Hepatocyte (in vitro differentiated cells): ENCODE results near the gene NTNG2. TPM values are rescaled to one million over a fixed set of nuclear protein-coding genes. Genes with fewer than 3 reads are reported as not detected.

Experiments
- DNase-seq: peaks from one replicate; pipeline ENCODE4 v3.0.0-alpha.2; 2016; ENCODE audit warnings: low spot score
- H2AFZ ChIP-seq: fragments of 200-600 bp; sonication (generic); 2 replicates; pipeline ENCODE4 v1.6.0; 2016; ENCODE audit warnings: antibody characterized with exemption, mild to moderate bottlenecking
- H3K27ac ChIP-seq: fragments of 200-600 bp; sonication (generic); 2 replicates; pipeline ENCODE4 v1.5.1; 2016; ENCODE audit warnings: mild to moderate bottlenecking
- H3K27me3 ChIP-seq: fragments of 200-600 bp; sonication (generic); 2 replicates; pipeline ENCODE4 v1.6.1; 2016
- H3K36me3 ChIP-seq: fragments of 200-600 bp; sonication (generic); replicated peaks from 2 replicates; pipeline ENCODE4 v1.5.1; 2016; ENCODE audit warnings: low read depth; ENCODE audit not compliant: insufficient read depth
- H3K4me1 ChIP-seq: fragments of 200-600 bp; sonication (generic); 2 replicates; pipeline ENCODE4 v1.5.1; 2016; ENCODE audit warnings: mild to moderate bottlenecking, moderate library complexity; ENCODE audit not compliant: insufficient read depth
- H3K4me2 ChIP-seq: fragments of 200-600 bp; sonication (generic); 2 replicates; pipeline ENCODE4 v1.6.0; 2016
- H3K4me3 ChIP-seq: fragments of 200-600 bp; sonication (generic); 2 replicates; pipeline ENCODE4 v1.5.1; 2016; ENCODE audit warnings: mild to moderate bottlenecking
- H3K79me2 ChIP-seq: fragments of 200-600 bp; sonication (generic); 2 replicates; pipeline ENCODE4 v1.6.0; 2017; ENCODE audit warnings: mild to moderate bottlenecking
- H3K9me2 ChIP-seq: fragments of 200-600 bp; sonication (generic); replicated peaks from 2 replicates; pipeline ENCODE4 v1.6.0; 2017; ENCODE audit warnings: mild to moderate bottlenecking; ENCODE audit not compliant: insufficient read depth
- H3K9me3 ChIP-seq: fragments of 200-600 bp; sonication (generic); 2 replicates; pipeline ENCODE4 v1.5.1; 2016; ENCODE audit warnings: low read depth, mild to moderate bottlenecking
- H4K20me1 ChIP-seq: fragments of 200-600 bp; sonication (generic); 2 replicates; pipeline ENCODE4 v1.6.0; 2016; ENCODE audit warnings: mild to moderate bottlenecking; ENCODE audit not compliant: insufficient read depth, poor library complexity, severe bottlenecking
- CTCF ChIP-seq: fragments of 200-600 bp; sonication (generic); IDR thresholded peaks from 2 replicates; pipeline ENCODE4 v1.5.1; 2016; ENCODE audit warnings: antibody characterized with exemption, mild to moderate bottlenecking; ENCODE audit not compliant: poor library complexity
- EZH2 ChIP-seq: fragments of 200-600 bp; sonication (generic); IDR thresholded peaks from 2 replicates; pipeline ENCODE4 v1.6.1; 2016; ENCODE audit warnings: antibody characterized with exemption, mild to moderate bottlenecking, borderline replicate concordance
- EZH2phosphoT487 ChIP-seq: fragments of 200-600 bp; sonication (generic); IDR thresholded peaks from one replicate; pipeline ENCODE4 v1.6.1; 2018; ENCODE audit warnings: antibody characterized with exemption, mild to moderate bottlenecking, low read depth, moderate library complexity; ENCODE audit not compliant: unreplicated experiment, severe bottlenecking
- WGBS: methylation state at CpG from one replicate; pipeline ENCODE4 v1.1.6; 2016; ENCODE audit warnings: low lambda C conversion rate; ENCODE audit errors: missing lambda C conversion rate; 5-methylcytosine and 5-hydroxymethylcytosine counted together
- polyA plus RNA-seq: library from polyadenylated mRNA; unstranded; fragments of >200 nt; fragmentation: Nextera tagmentation; extraction: Ambion mirVana; gene quantifications from 2 replicates; pipeline ENCODE4 v1.2.1, GENCODE V29; 2016
- total RNA-seq: library from RNA; depleted of rRNA; stranded (reverse); fragments of >200 nt; gene quantifications from 2 replicates; pipeline ENCODE4 v1.2.3, GENCODE V29; 2014

NTNG2 gene
- total and polyA plus RNA-seq, 2 experiments from 2014 or later, result 0.48 to 1.8 TPM

- WGBS, result 6% methylated on average over 19 of the region's 81 CpGs
- H3K9me3 ChIP-seq, result no peaks in the 10 kb centered on the region
- peak overlapping the region; percentile 93 for H2AFZ ChIP-seq
- no peak overlapping the region for H3K27ac ChIP-seq
- peaks cover 17% of the 10 kb centered on the region for H3K4me1 ChIP-seq
- H3K36me3 ChIP-seq, result no peaks in the 10 kb centered on the region
- H3K4me2 ChIP-seq, result peak overlapping the region; percentile 97
- no peaks in the 10 kb centered on the region for H4K20me1 ChIP-seq
- TF ChIP-seq EZH2 (no peak), CTCF (no peak), EZH2phosphoT487 (no peak)
- no peaks in the 10 kb centered on the region for H3K9me2 ChIP-seq
- no peaks in the 10 kb centered on the region for H3K27me3 ChIP-seq
- no peaks in the 10 kb centered on the region for H3K79me2 ChIP-seq
- peak; percentile 43 for DNase-seq
- peak overlapping the region; percentile 85 for H3K4me3 ChIP-seq
These were observed 80.2 kb downstream of the NTNG2 start for GRCh38 chr9:132241840-132242620.

- peak overlapping the region; percentile 85 for H3K4me3 ChIP-seq
- DNase-seq, result no peak
- TF ChIP-seq CTCF, result no peak
- no peak for TF ChIP-seq EZH2
- TF ChIP-seq EZH2phosphoT487, result no peak
- H3K9me2 ChIP-seq, result no peaks in the 10 kb centered on the region
- H3K4me2 ChIP-seq, result peak overlapping the region; percentile 97
- peak overlapping the region; percentile 93 for H2AFZ ChIP-seq
- no peaks in the 10 kb centered on the region for H3K9me3 ChIP-seq
- H3K27ac ChIP-seq, result no peak overlapping the region
- H3K79me2 ChIP-seq, result no peaks in the 10 kb centered on the region
- no peaks in the 10 kb centered on the region for H4K20me1 ChIP-seq
- H3K27me3 ChIP-seq, result no peaks in the 10 kb centered on the region
- no peaks in the 10 kb centered on the region for H3K36me3 ChIP-seq
- peaks cover 17% of the 10 kb centered on the region for H3K4me1 ChIP-seq
- WGBS, result 14% methylated on average over 18 of the region's 18 CpGs
These were observed 80.8 kb downstream of the NTNG2 start for GRCh38 chr9:132242621-132243155.

GRCh38 chr9:132243156-132244074, 81.6 kb downstream of the NTNG2 start:
- Histone ChIP-seq H2AFZ (no peak overlapping the region), H3K79me2 (no peaks in the 10 kb centered on the region), H3K4me2 (peak overlapping the region; percentile 97), H3K27me3 (no peaks in the 10 kb centered on the region), H3K9me2 (no peaks in the 10 kb centered on the region), H3K9me3 (no peaks in the 10 kb centered on the region), H3K36me3 (no peaks in the 10 kb centered on the region), H3K4me3 (no peak overlapping the region), H3K4me1 (peaks cover 17% of the 10 kb centered on the region), H4K20me1 (no peaks in the 10 kb centered on the region), H3K27ac (no peak overlapping the region)
- WGBS, result 86% methylated on average over 19 of the region's 19 CpGs
- TF ChIP-seq CTCF, result no peak
- no peak for TF ChIP-seq EZH2phosphoT487
- TF ChIP-seq EZH2, result no peak
- no peak for DNase-seq
